PC-3 (cell line): ENCODE data around the gene RBKS.

ENCODE experiments used
- EZH2 ChIP-seq: fragments of 300-600 bp; sonication (generic); IDR thresholded peaks from one replicate; pipeline ENCODE4 v1.6.1; 2017; ENCODE audit warnings: antibody characterized with exemption, mild to moderate bottlenecking, low read length; ENCODE audit not compliant: unreplicated experiment
- TF ChIP-seq, protein P1 (sequence below): fragments of 300-600 bp; sonication (generic); conservative IDR thresholded peaks from 2 replicates; pipeline ENCODE4 v1.5.1; 2017; ENCODE audit warnings: antibody characterized with exemption, low read depth, mild to moderate bottlenecking, low read length

DNA sequence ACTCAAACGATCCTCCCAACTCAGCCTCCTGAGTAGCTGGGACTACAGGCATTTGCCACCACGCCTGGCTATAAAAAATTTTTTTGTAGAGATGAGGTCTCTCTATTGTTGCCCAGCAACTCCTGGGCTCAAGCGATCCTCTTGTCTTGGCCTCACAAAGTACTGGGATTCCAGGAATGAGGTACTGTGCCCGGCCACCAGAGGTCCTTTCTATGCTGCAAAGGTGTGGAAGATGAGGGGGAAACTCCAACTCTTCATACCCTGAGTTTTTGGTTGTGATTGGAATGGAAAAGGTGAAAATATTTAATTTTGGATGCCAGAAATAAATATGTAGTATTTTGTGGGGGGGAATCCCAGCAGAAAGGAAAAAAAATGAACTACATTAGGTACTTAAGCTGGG is 82.7 kb downstream of the RBKS start:
- TF ChIP-seq, protein P1, sequence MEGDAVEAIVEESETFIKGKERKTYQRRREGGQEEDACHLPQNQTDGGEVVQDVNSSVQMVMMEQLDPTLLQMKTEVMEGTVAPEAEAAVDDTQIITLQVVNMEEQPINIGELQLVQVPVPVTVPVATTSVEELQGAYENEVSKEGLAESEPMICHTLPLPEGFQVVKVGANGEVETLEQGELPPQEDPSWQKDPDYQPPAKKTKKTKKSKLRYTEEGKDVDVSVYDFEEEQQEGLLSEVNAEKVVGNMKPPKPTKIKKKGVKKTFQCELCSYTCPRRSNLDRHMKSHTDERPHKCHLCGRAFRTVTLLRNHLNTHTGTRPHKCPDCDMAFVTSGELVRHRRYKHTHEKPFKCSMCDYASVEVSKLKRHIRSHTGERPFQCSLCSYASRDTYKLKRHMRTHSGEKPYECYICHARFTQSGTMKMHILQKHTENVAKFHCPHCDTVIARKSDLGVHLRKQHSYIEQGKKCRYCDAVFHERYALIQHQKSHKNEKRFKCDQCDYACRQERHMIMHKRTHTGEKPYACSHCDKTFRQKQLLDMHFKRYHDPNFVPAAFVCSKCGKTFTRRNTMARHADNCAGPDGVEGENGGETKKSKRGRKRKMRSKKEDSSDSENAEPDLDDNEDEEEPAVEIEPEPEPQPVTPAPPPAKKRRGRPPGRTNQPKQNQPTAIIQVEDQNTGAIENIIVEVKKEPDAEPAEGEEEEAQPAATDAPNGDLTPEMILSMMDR = peak; percentile 79
- no peak for TF ChIP-seq EZH2
